NB4 (cell line): ENCODE measurements around the gene RXRA.

Source experiments
- DNase-seq: peaks from one replicate; pipeline ENCODE4 v3.0.0; 2010; ENCODE audit warnings: low read depth
- H3K4me3 ChIP-seq: one replicate; pipeline ENCODE4 v1.5.1; 2011; ENCODE audit warnings: mild to moderate bottlenecking, low read depth, low read length, moderate library complexity
- MYC ChIP-seq: IDR thresholded peaks from 2 replicates; pipeline ENCODE4 v1.6.1; 2011; ENCODE audit warnings: low read depth, low read length
- POLR2A ChIP-seq: IDR thresholded peaks from 2 replicates; pipeline ENCODE4 v1.6.1; 2011; ENCODE audit warnings: mild to moderate bottlenecking; ENCODE audit not compliant: insufficient read length; ENCODE audit errors: extremely low read depth
- TF ChIP-seq, protein P1 (sequence below): IDR thresholded peaks from 2 replicates; pipeline ENCODE4 v1.6.1; 2011; ENCODE audit warnings: low read depth, low read length
- TF ChIP-seq, protein P2 (sequence below): IDR thresholded peaks from one replicate; pipeline ENCODE4 v1.5.1; 2012; ENCODE audit warnings: low read depth, low read length

RXRA gene

DNA sequence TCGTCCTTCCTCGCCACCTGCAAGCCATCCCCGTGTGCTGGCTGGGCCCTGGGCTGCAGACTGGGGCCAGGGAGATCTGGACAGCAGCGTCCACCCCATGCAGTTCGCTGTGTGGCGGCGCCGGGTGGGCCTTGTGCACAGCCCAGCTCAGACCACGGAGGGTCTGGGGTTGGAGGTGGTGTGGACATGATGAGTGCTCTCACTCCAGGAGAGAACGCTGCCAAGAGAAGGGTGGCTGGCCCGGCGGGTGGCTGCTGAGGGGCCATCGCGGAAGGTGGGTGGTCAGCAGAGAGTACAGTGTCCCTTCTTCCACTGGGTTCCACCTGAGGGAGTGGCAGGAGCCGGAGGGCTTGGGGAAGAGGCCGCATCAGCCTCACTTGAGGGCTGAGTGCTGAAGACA, 44.4 kb downstream of the RXRA start:
- TF ChIP-seq, protein P1, sequence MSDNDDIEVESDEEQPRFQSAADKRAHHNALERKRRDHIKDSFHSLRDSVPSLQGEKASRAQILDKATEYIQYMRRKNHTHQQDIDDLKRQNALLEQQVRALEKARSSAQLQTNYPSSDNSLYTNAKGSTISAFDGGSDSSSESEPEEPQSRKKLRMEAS = no peak
- TF ChIP-seq POLR2A (no peak), MYC (no peak)
- TF ChIP-seq, protein P2, sequence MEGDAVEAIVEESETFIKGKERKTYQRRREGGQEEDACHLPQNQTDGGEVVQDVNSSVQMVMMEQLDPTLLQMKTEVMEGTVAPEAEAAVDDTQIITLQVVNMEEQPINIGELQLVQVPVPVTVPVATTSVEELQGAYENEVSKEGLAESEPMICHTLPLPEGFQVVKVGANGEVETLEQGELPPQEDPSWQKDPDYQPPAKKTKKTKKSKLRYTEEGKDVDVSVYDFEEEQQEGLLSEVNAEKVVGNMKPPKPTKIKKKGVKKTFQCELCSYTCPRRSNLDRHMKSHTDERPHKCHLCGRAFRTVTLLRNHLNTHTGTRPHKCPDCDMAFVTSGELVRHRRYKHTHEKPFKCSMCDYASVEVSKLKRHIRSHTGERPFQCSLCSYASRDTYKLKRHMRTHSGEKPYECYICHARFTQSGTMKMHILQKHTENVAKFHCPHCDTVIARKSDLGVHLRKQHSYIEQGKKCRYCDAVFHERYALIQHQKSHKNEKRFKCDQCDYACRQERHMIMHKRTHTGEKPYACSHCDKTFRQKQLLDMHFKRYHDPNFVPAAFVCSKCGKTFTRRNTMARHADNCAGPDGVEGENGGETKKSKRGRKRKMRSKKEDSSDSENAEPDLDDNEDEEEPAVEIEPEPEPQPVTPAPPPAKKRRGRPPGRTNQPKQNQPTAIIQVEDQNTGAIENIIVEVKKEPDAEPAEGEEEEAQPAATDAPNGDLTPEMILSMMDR = no peak
- no peak overlapping the region for H3K4me3 ChIP-seq
- DNase-seq = no peak

DNA sequence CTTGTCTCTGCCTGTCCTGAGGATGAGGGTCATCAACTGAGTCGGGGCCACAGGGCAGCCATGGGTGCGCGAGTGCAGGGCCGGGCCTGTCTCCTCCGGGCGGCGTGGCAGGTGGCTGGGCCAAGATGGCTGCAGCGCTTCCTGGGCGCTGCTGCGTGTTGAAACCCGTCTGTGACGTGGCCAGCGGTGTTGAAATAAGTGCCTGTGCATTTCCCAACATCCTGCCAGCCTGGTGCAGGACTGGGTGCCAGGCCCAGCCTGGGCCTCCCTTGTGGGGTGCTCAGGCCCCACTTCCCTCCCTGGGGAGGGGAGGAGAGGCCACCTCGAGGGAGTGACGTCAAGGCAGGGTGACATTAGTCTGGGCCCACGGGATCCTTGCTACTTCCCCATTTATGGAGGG, 45.5 kb downstream of the RXRA start:
- H3K4me3 ChIP-seq = no peak overlapping the region
- peak; percentile 98 for DNase-seq
- TF ChIP-seq, protein P1 = peak; percentile 83
- TF ChIP-seq, protein P2 = no peak
- TF ChIP-seq POLR2A (peak; percentile 36), MYC (peak; percentile 94)

- peak; percentile 96 for DNase-seq
- peak overlapping the region; percentile 82 for H3K4me3 ChIP-seq
- TF ChIP-seq MYC (no peak; the same call in 1 of the 2 replicates), POLR2A (no peak)
- TF ChIP-seq, protein P1 = peak; percentile 50; the same call in 1 of the 2 replicates
- TF ChIP-seq, protein P2 = no peak
These were observed 46.5 kb downstream of the RXRA start for GRCh38 chr9:134372581-134373267.

GRCh38 chr9:134373269-134373668, 47.0 kb downstream of the RXRA start:
- DNase-seq = peak; percentile 91
- H3K4me3 ChIP-seq = peak overlapping the region; percentile 82
- TF ChIP-seq, protein P1 = peak; percentile 92
- TF ChIP-seq POLR2A = peak; percentile 33
- TF ChIP-seq, protein P2 = peak; percentile 20
- peak; percentile 96 for TF ChIP-seq MYC

DNA sequence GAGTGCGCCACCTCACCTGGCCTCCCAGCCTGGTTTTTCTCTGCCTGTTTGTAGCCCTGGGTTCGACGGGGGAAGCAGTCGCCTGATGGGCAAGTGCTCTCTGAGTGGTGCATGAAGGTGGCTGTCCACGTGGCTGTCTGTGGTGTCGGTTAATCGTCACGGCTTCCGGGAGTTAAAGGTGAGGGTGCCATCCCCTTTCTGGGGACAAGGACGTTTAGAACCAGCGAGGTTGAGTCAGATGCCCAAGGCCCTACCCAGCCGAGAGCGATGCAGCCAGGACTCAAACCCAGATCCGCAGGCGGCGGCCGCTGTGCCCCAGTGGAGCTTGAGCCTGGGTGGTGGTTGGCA, 47.7 kb downstream of the RXRA start:
- DNase-seq = peak; percentile 87
- TF ChIP-seq, protein P2 = no peak
- TF ChIP-seq POLR2A = no peak
- TF ChIP-seq, protein P1 = peak; percentile 96
- peak; percentile 87 for TF ChIP-seq MYC
- peak overlapping the region; percentile 82 for H3K4me3 ChIP-seq
